Hematopoietic multipotent progenitor cell treated with erythropoietin and hydrocortisone succinate and interleukin-3 and kit ligand, for 17 days (in vitro differentiated cells): ENCODE measurements around the gene RPRD2.
A peak's percentile ranks its signal among the peaks of the same experiment; 100 is the strongest.
"Not testable (repeated sequence)": the region's sequence is repeated elsewhere in the genome, so short reads cannot be mapped to it uniquely, and the experiment has no call there.

Source experiments
- DNase-seq: peaks from one replicate; pipeline ENCODE4 v3.0.0-alpha.2; 2015; ENCODE audit warnings: low spot score

RPRD2 gene

DNA sequence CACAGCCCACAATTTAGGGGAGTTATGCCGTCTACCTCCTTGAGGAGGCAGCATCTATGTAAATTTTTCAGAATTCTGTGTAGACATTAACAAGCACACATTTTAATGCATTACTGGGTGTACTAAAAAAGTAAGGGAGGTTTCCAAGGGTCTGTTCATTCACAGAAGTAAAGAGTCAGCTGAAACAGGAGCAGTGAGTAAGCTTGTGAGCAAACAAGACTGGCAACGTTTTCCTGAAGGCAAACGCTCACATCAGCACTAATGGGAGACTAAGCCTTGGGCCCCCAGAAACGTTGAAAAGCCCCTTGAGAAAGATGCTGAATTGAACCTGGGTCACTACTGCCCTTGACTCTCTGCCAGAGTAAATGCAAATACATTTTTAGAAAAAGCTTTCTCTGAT, 25.7 kb downstream of the RPRD2 start:
- no peak for DNase-seq

DNA sequence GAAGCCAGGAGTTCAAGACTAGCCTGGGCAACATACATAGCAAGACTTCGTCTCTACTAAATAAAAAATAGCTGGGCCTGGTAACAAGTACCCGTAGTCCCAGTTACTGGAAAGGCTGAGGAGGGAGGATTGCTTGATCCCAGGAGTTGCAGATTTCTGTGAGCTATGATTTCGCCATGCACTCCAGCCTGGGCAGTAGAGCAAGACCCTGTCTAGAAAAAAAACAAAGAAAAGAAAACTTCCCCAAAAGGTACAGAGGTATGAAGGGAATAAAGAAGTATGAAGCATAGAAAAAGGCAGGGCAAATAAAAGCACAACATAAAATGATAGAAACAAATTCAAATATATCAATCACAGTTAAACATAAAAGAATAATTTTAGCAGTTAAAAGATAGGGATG, 28.7 kb downstream of the RPRD2 start:
- DNase-seq, result no peak

DNA sequence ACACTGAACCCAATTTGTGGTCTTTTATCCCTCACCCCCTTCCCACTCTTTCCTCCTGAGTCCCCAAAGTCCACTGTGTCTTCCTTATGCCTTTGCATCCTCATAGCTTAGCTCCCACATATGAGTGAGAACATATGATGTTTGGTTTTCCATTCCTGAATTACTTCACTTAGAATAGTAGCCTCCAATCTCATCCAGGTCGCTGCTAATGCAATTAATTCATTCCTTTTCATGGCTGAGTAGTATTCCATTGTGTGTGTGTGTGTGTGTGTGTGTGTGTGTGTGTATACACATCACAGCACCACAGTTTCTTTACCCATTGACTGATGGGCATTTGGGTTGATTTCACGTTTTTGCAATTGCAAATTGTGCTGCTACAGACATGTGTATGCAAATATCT, 31.2 kb downstream of the RPRD2 start:
- not testable (repeated sequence) for DNase-seq

DNA sequence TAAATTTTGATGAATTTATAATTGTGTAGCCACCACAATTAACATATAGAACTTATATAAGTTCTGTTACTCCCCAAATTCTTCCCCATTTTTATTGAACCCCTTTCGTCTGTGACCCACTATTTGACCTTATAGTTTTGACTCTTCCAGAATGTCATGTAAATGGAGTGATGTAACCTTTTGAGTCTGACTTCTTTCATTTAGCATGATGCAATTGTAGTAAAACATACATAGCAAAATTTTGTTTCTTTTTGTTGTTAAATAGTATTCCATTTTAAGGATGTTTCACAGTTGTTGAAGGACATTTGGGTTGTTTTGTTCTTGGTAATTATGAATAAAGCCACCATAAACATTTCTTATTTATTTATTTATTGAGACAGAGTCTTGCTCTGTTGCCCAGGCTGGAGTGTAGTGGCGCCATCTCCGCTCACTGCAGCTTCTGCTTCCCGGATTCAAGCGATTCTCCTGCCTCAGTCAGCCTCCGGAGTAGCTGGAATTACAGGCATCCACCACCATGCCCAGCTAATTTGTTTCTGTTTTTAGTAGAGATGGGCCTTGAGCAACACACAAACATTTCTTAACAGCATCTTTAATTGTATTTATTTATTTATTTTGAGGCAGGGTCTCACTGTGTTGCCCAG, 33.6 kb downstream of the RPRD2 start:
- DNase-seq, result no peak

DNA sequence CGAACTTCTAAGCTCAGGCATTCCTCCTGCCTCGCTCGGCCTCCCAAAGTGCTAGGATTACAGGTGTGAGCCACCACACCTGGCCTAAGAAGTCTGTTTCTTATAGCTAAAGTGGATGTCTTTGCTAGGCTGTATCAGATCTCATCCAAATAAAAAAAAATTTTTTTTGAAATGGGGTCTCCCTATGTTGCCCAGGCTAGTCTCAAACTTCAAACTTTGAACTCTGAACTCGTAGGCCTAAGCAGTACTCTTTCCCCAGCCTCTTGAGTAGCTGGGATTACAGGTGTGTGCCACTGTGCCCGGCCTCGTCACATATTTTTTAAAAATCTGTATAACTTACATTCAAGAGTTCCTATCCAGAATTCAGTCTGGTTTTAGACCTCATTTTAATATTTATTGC, 40.5 kb downstream of the RPRD2 start:
- no peak for DNase-seq

DNA sequence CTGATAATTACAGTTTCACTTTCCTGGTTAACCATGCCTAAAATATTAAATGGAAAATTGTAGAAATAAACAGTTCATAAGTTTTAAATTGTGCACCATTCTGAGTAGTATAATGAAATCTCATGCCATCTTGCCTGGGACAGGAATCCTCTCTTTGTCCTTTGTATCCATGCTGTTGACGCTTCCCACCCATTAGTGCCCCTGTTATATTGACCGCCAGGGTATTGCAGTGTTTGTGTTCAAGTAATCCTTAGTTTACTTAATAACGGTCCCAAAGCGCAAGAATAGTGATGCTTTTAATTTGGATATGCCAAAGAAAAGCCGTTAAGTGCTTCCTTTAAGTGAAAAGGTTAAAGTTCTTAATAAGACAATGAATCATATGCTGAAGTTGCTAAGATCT, 41.7 kb downstream of the RPRD2 start:
- no peak for DNase-seq

DNA sequence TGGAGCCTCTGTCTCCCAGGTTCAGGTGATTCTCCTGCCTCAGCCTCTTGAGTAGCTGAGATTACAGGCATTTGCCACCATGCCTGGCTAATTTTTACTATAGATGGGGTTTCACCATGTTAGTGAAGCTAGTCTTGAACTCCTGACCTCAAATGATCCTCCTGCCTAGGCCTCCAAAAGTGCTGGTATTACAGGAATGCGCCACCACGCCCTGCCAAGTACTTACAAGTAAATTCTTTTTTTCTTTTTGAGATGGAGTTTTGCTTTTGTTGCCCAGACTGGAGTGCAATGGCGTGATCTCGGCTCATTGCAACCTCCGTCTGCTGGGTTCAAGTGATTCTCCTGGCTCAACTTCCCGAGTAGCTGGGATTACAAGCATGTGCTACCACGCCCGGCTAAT, 42.5 kb downstream of the RPRD2 start:
- no peak for DNase-seq

DNA sequence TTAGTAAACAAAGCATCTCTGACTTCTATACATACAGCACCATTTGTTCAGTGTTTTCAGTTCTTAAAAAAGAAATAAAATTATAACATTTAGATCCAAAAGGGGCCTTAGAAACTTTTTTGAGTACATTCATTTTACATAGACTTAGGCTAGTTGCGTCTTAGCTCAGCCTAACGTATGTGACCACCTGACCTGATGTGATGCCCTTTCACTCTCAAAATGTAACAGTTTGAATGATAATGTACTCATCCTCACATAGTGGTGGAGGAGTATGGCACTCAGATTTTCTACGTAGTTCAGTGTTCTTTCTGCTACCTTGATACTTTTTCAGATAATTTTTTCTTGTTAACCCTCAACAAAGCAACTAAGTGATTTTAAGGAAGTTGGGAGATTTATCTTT, 43.4 kb downstream of the RPRD2 start:
- no peak for DNase-seq

DNA sequence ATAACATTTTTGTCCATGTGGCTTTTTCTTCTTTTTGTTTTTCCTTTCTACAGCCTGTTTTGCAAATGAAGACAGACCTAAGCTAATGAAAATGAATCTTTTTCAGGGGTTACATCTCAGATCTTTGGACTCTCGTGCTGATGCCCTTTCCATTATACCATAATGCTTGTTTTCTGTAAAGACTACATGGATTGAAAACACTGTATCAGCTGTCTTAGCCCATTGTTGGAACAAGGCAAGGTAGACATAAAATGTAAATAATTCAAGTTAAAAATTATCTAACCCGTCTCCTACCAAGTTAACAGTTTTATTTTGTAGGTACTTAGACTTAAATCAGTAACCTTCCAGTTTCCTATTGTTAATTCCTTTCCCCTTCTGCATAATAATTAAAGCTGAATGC, 44.9 kb downstream of the RPRD2 start:
- DNase-seq, result no peak

DNA sequence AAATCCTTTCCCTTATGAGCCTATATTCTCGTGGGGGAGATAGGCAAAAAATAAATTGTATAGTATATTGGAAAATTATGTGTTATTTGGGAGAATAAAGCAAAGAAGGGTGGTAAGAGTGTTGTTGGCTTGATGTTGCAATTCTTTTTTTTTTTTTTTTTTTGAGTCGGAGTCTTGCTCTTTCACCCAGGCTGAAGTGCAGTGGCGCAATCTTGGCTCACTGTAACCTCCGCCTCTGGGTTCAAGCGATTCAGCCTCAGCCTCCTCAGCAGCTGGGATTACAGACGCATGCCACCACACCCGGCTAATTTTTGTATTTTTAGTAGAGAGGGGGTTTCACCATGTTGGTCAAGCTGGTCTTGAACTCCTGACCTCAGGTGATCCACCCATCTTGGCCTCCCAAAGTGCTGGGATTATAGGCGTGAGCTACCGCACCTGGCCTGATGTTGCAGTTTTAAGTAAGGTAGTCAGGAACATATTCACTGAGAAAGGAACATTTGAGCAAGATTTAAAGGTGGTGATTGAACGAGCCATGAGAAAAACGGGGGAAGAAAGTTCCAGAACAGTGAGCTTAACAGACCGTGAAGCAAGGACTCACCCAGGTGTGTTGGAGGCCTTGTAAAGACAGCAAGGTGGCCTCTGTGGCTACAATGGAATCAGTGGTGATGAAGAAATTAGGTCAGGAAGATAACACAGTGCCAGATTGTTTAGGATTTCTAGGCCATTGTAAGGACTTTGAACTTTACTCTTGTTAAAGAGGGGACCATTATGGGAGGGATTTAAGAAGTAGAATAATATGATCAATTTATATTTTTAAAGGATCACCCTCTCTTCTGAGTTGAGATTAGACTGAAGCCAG, 45.8 kb downstream of the RPRD2 start:
- DNase-seq, result no peak

DNA sequence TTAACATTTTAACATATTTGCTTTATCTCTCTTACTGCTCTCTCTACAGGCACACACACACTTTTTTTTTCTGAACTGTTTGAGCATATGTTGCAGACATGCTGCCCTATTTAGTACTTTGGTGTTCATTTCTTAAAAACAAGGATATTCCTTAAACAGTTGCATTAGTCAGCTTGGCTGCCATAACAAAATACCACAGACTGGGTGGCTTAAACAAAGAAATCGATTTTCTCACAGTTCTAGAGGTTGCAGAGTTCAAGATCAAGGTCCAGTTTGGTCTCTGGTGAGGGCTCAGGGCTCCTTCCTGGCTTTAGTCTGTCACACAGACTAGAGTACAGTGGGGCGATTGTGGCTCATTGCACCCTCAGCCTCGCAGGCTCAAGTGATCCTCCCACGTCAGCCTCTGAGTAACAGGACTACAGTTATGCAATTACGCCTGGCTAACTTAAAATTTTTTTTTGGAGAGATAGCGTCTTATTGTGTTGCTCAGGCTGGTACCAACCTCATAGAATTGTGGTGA, 46.7 kb downstream of the RPRD2 start:
- DNase-seq, result no peak

DNA sequence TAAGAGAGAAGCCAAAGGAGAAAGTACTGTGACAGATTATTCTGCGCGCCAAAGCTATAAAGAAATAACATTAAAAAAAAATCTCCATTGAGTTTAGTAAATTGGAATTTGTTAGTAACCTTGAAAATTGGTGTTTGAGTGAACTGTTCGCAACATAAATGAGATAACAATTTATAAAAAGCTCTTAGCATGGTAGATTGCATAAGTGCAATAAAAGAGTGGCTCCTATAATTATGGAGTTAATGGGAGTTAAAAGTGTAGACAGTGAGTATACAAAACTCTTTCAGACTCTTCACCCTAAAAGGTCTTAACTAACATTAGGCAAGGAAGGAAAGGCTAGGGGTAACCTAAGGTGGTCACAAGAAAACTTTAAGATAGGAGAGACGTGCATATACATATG, 50.6 kb downstream of the RPRD2 start:
- DNase-seq, result no peak

DNA sequence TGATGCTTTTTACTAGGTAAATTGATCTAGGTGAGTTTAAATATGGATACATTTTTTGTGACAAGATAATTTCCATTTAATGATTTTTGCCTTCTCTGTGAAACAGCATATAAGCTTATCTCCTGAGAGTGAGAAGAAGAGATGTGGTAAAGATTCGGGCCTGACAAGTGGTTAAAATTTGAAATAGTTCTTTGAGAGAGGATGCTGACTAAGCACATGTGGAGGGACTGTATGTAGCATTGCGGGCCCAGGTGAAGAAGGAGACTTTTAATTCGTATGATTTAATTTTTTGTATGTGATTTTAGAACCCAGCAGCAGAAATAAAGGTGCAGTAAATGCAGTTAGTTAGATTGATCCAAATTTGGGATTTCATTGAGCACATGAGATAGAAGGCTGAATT, 51.9 kb downstream of the RPRD2 start:
- DNase-seq, result no peak

DNA sequence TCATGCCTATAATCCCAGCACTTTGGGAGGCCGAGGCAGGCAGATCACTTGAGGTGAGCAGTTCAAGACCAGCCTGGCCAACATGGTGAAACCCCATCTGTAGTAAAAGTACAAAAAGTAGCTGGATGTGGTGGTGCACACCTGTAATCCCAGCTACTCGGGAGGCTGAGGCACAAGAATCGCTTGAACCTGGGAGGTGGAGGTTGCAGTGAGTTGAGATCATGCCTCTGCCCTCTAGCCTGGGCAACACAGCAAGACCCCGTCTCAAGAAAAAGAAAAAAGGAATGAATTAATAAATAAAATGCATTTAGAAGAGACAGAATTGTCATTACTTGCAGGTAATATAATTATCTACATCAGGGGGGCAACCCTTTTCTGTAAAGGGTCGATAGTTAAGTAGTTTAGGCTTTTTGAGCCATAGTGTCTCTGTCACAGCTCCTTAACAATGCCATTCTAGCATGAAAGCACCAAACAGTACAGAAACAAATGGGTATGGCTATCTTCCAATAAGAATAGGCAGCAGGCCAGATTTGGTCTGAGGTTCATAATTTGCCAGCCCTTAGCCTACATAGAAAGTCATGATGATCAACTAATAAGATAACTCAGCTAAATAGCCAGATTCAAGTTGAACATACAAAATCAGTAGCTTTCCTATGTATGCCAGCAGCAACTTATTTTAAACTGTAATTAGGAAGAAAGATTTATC, 56.8 kb downstream of the RPRD2 start:
- no peak for DNase-seq

DNA sequence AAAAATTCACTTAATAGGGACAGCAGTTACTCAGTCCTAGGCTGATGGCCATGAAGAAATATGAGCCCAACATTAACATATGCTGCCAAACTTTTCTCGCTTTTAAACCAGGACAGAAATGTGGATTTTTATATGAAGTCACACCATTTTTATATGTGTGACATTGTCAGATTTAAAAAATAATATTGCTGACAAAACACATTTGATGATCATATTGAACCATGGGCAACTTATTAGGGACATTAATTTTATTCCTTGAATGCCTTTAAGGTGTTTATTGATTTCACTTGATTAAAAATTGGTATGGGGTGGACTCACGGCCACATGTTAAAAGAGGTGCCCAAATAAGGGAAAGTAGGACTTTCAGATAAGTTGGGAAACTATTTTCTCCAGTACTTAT, 58.6 kb downstream of the RPRD2 start:
- DNase-seq, result no peak

DNA sequence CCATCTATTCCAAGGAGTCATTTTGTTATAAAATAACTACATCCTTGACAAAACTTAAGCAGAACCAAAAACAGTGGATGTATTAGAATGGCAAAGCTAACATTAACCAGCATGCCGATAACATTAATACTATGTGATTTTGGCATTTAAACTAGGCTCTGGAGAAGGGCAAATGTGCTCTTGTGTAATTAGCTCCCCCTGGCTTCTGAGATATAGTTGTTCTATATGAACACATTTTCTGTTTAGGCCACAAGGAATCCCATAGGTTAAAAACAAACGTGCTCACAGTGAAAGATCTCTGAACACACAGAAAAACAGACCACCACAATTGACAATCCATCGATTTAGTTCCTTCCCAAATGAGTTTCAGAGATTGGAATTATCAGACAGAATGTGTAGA, 65.9 kb downstream of the RPRD2 start:
- peak; percentile 38 for DNase-seq

DNA sequence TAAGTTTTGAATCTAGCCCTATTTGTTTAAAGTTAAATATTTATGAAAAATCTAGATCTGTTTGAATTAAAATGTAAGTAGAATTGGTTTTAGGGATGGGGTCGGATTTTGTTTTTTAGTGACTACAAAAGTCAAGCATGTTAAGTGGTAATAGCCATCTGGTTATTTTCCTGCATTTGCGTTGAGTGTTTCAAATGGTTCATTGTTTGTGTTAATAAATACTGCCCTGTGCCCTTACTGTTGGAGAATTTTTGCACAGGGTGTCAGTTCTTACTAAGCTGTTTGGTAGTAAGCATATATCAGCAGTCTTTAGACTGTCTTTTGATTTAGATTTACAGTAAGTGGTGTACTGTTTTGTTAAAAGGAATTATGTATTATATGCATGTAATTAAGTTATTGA, 77.2 kb downstream of the RPRD2 start:
- DNase-seq, result no peak

DNA sequence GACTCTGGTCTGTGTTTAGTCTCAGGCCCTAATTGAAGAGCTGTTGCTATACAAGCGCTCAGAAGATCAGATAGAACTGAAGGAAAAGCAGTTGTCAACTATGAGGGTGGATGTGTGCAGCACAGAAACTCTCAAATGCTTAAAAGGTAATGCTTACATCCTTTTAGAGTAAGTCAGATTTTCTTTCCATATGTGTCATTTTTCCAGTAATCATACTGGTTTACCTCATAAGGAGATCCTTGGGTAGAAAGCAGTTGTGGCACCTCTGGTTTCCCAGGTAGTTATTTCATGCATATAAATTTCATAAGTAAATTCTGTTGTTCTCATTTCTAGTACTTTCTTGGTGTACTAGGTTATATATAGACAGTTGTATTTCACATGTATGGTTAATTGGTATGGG, 80.3 kb downstream of the RPRD2 start:
- no peak for DNase-seq

DNA sequence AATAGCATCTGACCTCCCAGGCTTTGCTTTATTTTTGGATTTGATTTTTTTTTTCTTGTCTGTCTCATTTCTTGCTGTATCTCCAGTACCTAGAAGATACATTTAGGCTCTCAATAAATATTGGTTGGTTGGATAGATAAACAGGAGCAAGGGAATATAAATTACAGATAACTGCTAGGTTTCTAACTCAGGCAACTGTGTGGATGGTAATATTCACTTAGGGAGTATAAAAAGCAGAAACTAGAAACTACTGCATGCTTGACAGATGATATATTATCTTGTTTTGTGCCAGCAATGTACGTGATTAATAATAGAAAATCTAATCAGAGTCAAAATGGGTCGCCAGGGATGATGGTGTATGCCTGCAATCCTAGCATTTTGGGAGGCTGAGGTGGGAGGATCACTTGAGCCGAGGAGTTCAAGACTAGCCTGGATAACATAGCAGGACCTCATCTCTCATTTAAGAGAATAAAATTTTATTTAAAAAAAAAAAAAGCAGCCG, 92.2 kb downstream of the RPRD2 start:
- no peak for DNase-seq

DNA sequence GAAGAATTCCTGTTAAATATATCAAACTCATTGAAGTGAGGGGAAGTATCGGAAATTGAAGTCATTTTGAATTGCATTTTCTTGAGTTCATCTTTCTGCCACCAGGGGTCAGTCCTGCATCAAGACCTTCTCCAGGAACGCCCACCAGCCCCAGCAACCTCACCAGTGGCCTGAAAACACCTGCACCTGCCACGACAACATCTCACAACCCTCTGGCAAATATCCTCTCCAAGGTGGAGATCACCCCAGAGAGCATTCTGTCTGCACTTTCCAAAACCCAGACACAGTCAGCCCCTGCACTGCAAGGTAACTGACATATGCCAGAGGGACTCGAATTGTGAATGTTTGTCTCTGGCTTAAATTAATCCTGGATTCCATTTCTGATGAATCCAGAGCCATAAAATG, 100.5 kb downstream of the RPRD2 start:
- DNase-seq, result peak; percentile 80

DNA sequence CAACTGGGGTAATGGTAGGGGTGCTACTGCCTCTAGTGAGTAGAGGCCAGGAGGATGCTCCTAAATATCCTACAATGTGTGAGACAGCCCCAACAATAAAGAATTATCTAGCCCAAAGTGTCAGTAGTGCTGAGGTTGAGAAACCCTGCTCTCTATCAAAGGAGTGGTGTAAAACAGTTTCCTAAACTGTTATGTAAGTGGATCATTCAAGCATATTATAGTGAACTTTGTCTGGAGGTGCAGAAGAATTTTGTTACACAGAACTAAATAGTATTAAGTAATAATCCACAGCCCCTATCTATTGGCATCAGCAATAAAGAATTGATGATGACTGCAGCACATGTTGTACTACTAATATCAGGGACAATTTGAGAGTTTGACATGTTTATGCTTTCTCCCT, 103.0 kb downstream of the RPRD2 start:
- DNase-seq, result no peak

DNA sequence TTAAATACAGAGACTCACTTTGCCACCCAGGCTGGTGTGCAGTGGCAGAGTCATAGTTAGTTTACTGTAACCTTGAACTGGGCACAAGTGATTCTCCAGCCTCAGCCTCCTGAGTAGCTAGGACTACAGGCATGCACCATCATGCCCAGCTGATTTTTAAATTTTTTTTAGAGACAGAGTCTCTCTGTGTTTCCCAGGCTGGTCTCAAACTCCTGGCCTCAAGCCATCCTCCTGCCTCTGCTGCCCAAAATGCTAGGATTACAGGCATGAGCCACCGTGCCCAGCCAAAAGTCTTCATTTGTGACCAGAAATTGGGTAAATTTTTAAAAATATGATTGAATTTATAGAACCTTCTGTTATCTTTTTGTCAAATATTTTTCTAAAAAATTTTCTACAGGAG, 105.3 kb downstream of the RPRD2 start:
- DNase-seq, result no peak
